ENCODE results near the gene CD109.

CD109 gene

GRCh38 chr6:73870907-73871306 lies 174.9 kb downstream of the CD109 start:
- FAIRE-seq, result no peak

DNA sequence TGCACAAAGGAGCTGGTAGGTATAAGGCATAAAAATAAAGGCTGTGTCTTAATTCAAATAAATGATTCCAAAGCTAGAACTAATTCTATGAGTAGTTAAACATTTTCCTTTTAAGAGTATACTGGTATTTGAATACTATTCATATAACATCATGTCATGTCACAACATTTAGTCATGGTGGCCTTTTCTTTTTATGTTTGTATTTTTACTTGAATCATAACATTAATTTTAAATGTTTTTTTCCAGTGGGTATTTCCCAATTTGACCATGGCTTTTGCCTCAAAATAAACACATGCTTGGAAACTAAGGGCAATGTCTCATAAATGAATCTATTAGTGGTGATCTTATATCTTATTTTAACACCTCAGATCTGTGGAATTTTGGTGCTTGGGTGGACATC lies 177.1 kb downstream of the CD109 start:
- no peak for FAIRE-seq
